ENCODE data around the gene PIGT. TPM values are rescaled to one million over a fixed set of nuclear protein-coding genes. Genes with fewer than 3 reads are reported as not detected.

PIGT gene
- total RNA-seq, 1 experiment from 2014 or later: 101 TPM

GRCh38 chr20:45367126-45367525 lies 48.8 kb upstream of the PIGT start:
- no peak overlapping the region for H2AFZ ChIP-seq

GRCh38 chr20:45368221-45368980 lies 47.5 kb upstream of the PIGT start:
- H3K4me3 ChIP-seq: no peak overlapping the region
- H3K79me2 ChIP-seq (ENCODE audit: low read depth): peaks cover 26% of the 10 kb centered on the region
- CTCF ChIA-PET: interaction anchor here (0.6 to 0.7 kb wide), 2 partner anchors 42 to 112 kb away, joined by 3 to 7 read pairs; no protein-coding TSS in a partner anchor
- no peaks in the 10 kb centered on the region for H3K9me2 ChIP-seq (ENCODE audit: insufficient read depth)
- H3K4me2 ChIP-seq: no peak overlapping the region
- POLR2A ChIA-PET (ENCODE audit: unreplicated experiment): no interaction called here
- H3K9me3 ChIP-seq (ENCODE audit: insufficient read depth, low read depth): no peaks in the 10 kb centered on the region
- TF ChIP-seq EZH2 (IDR thresholded peaks at IDR 0.05; ENCODE audit: low read depth): no peak
- TF ChIP-seq CTCF (conservative IDR thresholded peaks at IDR 0.05): no peak
- peaks cover 7% of the 10 kb centered on the region; the same call in 1 of the 2 replicates for H4K20me1 ChIP-seq (ENCODE audit: insufficient read depth)
- no TSS peak for BruUV-seq (replicated peaks)
- intact Hi-C loops (cut with micrococcal nuclease; ENCODE audit: unreplicated experiment): no loop called here
- peaks cover 6% of the 10 kb centered on the region for H3K4me1 ChIP-seq (replicated peaks; ENCODE audit: insufficient read depth)
- DNase-seq: no peak
- H3K27ac ChIP-seq: no peak overlapping the region
- peaks cover 22% of the 10 kb centered on the region; the same call in 1 of the 2 replicates for H3K36me3 ChIP-seq (ENCODE audit: low read depth)
- no peaks in the 10 kb centered on the region for H3K27me3 ChIP-seq (ENCODE audit: insufficient read depth, low read depth)
- H3F3A ChIP-seq (ENCODE audit: insufficient read depth, low read depth): peaks cover 3% of the 10 kb centered on the region; the same call in 1 of the 2 replicates
- no peak overlapping the region for H2AFZ ChIP-seq

More at GRCh38 chr20:45367126-45367525, 48.8 kb upstream of the PIGT start:
- no TSS peak for BruUV-seq (replicated peaks)
- Histone ChIP-seq H4K20me1 (ENCODE audit: insufficient read depth) (peaks cover 7% of the 10 kb centered on the region; the same call in 1 of the 2 replicates), H3K27me3 (ENCODE audit: insufficient read depth, low read depth) (no peaks in the 10 kb centered on the region), H3K27ac (no peak overlapping the region), H3K9me3 (ENCODE audit: insufficient read depth, low read depth) (no peaks in the 10 kb centered on the region), H3K4me2 (no peak overlapping the region), H3K4me3 (no peak overlapping the region), H3F3A (ENCODE audit: insufficient read depth, low read depth) (peaks cover 3% of the 10 kb centered on the region; the same call in 1 of the 2 replicates), H3K36me3 (ENCODE audit: low read depth) (peaks cover 22% of the 10 kb centered on the region; the same call in 1 of the 2 replicates), H3K4me1 (replicated peaks; ENCODE audit: insufficient read depth) (peaks cover 6% of the 10 kb centered on the region), H3K9me2 (ENCODE audit: insufficient read depth) (no peaks in the 10 kb centered on the region), H3K79me2 (ENCODE audit: low read depth) (peaks cover 27% of the 10 kb centered on the region)
- DNase-seq: no peak
- intact Hi-C loops (cut with micrococcal nuclease; ENCODE audit: unreplicated experiment): no loop called here
- POLR2A ChIA-PET (ENCODE audit: unreplicated experiment): no interaction called here
- CTCF ChIA-PET: interaction anchor here (1.5 kb wide), 1 partner anchor 70 kb away, joined by 3 read pairs; no protein-coding TSS in a partner anchor
- no peak for TF ChIP-seq CTCF (conservative IDR thresholded peaks at IDR 0.05)
- TF ChIP-seq EZH2 (IDR thresholded peaks at IDR 0.05; ENCODE audit: low read depth): no peak

- H3K4me2 ChIP-seq: no peak overlapping the region
- BruUV-seq (replicated peaks): no TSS peak
- H3F3A ChIP-seq (ENCODE audit: insufficient read depth, low read depth): peaks cover 3% of the 10 kb centered on the region; the same call in 1 of the 2 replicates
- intact Hi-C loops (cut with micrococcal nuclease; ENCODE audit: unreplicated experiment): no loop called here
- DNase-seq: no peak
- no peaks in the 10 kb centered on the region for H3K9me3 ChIP-seq (ENCODE audit: insufficient read depth, low read depth)
- H3K9me2 ChIP-seq (ENCODE audit: insufficient read depth): no peaks in the 10 kb centered on the region
- H2AFZ ChIP-seq: no peak overlapping the region
- H3K27me3 ChIP-seq (ENCODE audit: insufficient read depth, low read depth): no peaks in the 10 kb centered on the region
- H4K20me1 ChIP-seq (ENCODE audit: insufficient read depth): no peaks in the 10 kb centered on the region
- ChIA-PET CTCF (interaction anchor here (0.5 to 1.1 kb wide), 2 partner anchors 45 to 66 kb away, joined by 3 read pairs; no protein-coding TSS in a partner anchor), POLR2A (ENCODE audit: unreplicated experiment) (interaction anchor here (0.5 to 0.6 kb wide), 2 partner anchors 29 to 47 kb away, joined by 3 to 4 read pairs; no protein-coding TSS in a partner anchor)
- H3K27ac ChIP-seq: no peak overlapping the region
- peaks cover 19% of the 10 kb centered on the region; the same call in 1 of the 2 replicates for H3K36me3 ChIP-seq (ENCODE audit: low read depth)
- H3K4me3 ChIP-seq: no peak overlapping the region
- TF ChIP-seq CTCF (conservative IDR thresholded peaks at IDR 0.05) (no peak), EZH2 (IDR thresholded peaks at IDR 0.05; ENCODE audit: low read depth) (no peak)
- H3K79me2 ChIP-seq (ENCODE audit: low read depth): peaks cover 6% of the 10 kb centered on the region; the same call in 1 of the 2 replicates
- no peaks in the 10 kb centered on the region for H3K4me1 ChIP-seq (replicated peaks; ENCODE audit: insufficient read depth)
These were observed 45.3 kb upstream of the PIGT start for GRCh38 chr20:45370571-45371160.
